ENCODE data around the gene AGRP.

GRCh38 chr16:67460168-67460567 lies 23.2 kb downstream of the AGRP start:
- TF ChIP-seq CTCF (IDR thresholded peaks at IDR 0.05) (no peak), POLR2A (IDR thresholded peaks at IDR 0.05) (no peak), POLR2AphosphoS5 (IDR thresholded peaks at IDR 0.05) (no peak)
